ENCODE data around the gene SAMD1.

SAMD1 gene

GRCh38 chr19:14112809-14113385, 22.3 kb upstream of the SAMD1 start:
- no peak for DNase-seq

GRCh38 chr19:14112051-14112808, 21.7 kb upstream of the SAMD1 start:
- no peak for DNase-seq

- no peak for DNase-seq
Measured at GRCh38 chr19:14111486-14111885, 20.9 kb upstream of the SAMD1 start.

- no peak for DNase-seq
Measured at GRCh38 chr19:14110650-14111049, 20.1 kb upstream of the SAMD1 start.

GRCh38 chr19:14107581-14108461, 17.3 kb upstream of the SAMD1 start:
- no peak for DNase-seq

GRCh38 chr19:14106840-14107239, 16.3 kb upstream of the SAMD1 start:
- DNase-seq: no peak

GRCh38 chr19:14105680-14106079, 15.1 kb upstream of the SAMD1 start:
- no peak for DNase-seq

GRCh38 chr19:14103310-14103709, 12.8 kb upstream of the SAMD1 start:
- DNase-seq: no peak

- DNase-seq: no peak
Measured at GRCh38 chr19:14102756-14103155, 12.2 kb upstream of the SAMD1 start.

- no peak for DNase-seq
Measured at GRCh38 chr19:14102102-14102696, 11.6 kb upstream of the SAMD1 start.

GRCh38 chr19:14101003-14101545, 10.5 kb upstream of the SAMD1 start:
- no peak for DNase-seq

- no peak for DNase-seq
Measured at GRCh38 chr19:14097532-14098151, 7.1 kb upstream of the SAMD1 start.

GRCh38 chr19:14096272-14096992, 5.9 kb upstream of the SAMD1 start:
- DNase-seq: no peak

GRCh38 chr19:14094854-14095253, 4.3 kb upstream of the SAMD1 start:
- DNase-seq: no peak

GRCh38 chr19:14093117-14093823, 2.7 kb upstream of the SAMD1 start:
- no peak for DNase-seq

- DNase-seq: no peak
Measured at GRCh38 chr19:14091813-14092462, 1.4 kb upstream of the SAMD1 start.

- peak; percentile 20 for DNase-seq
Measured at GRCh38 chr19:14091081-14091812, 696 bp upstream of the SAMD1 start.

GRCh38 chr19:14089662-14090508, 666 bp downstream of the SAMD1 start:
- DNase-seq: peak; percentile 59

GRCh38 chr19:14089412-14089661, 1.2 kb downstream of the SAMD1 start:
- no peak for DNase-seq

Data from NCI-H226 (cell line).